CD4-positive, CD25-positive, alpha-beta regulatory T cell (primary cell): ENCODE measurements around the gene GK. TPM values are rescaled to one million over a fixed set of nuclear protein-coding genes. Genes with fewer than 3 reads are reported as not detected.
"Not testable (repeated sequence)": the region's sequence is repeated elsewhere in the genome, so short reads cannot be mapped to it uniquely, and the experiment has no call there.

ENCODE experiments used
- ATAC-seq, 2 donors: fragments of 150-1000 bp; cut with Tn5 transposase; one replicate each; pipeline ENCODE4 v1.10.0; 2021; ENCODE audit warnings: low read depth in 2 of 2, moderate number of reproducible peaks in 2 of 2, moderate library complexity in 1 of 2
- DNase-seq, 3 donors: peaks; one replicate each; pipeline versions ENCODE4 v3.0.0 to v3.0.0-alpha.2; 2012 to 2022; ENCODE audit warnings: mixed read lengths in 1 of 3
- H3K27ac ChIP-seq: one replicate; pipeline ENCODE4 v1.7.0; 2013; ENCODE audit warnings: mild to moderate bottlenecking, low read length; ENCODE audit not compliant: insufficient read depth, poor library complexity, severe bottlenecking
- H3K27me3 ChIP-seq: one replicate; pipeline ENCODE4 v1.7.0; 2013; ENCODE audit warnings: low read length; ENCODE audit not compliant: control insufficient read depth, insufficient read depth
- H3K36me3 ChIP-seq: one replicate; pipeline ENCODE4 v1.7.0; 2013; ENCODE audit warnings: mild to moderate bottlenecking, low read length, moderate library complexity; ENCODE audit not compliant: control insufficient read depth, insufficient read depth
- H3K4me1 ChIP-seq: 2 replicates; pipeline ENCODE4 v1.7.0; 2013; ENCODE audit warnings: mild to moderate bottlenecking, low read length; ENCODE audit not compliant: insufficient read depth, control insufficient read depth, poor library complexity, severe bottlenecking
- H3K4me3 ChIP-seq: one replicate; pipeline ENCODE4 v1.7.0; 2013; ENCODE audit warnings: low read depth, mild to moderate bottlenecking, low read length, moderate library complexity
- H3K9me3 ChIP-seq, 2 experiments: 1 replicate in 1 of 2; 2 replicates in 1 of 2; pipeline ENCODE4 v1.7.0; 2013; ENCODE audit warnings: low read length in 2 of 2, mild to moderate bottlenecking in 1 of 2, moderate library complexity in 1 of 2; ENCODE audit not compliant: control insufficient read depth in 2 of 2
- H3K27ac Mint-ChIP-seq, 3 donors: one replicate each; pipeline ENCODE4 v1.8.0; 2020 to 2022; ENCODE audit warnings: mild to moderate bottlenecking in 3 of 3, mixed read lengths in 3 of 3, moderate library complexity in 2 of 3
- H3K27me3 Mint-ChIP-seq: one replicate; pipeline ENCODE4 v1.8.0; 2022; ENCODE audit warnings: mild to moderate bottlenecking, mixed read lengths
- H3K36me3 Mint-ChIP-seq: one replicate; pipeline ENCODE4 v1.8.0; 2020; ENCODE audit warnings: mixed read lengths
- H3K4me1 Mint-ChIP-seq, 4 donors: one replicate each; pipeline ENCODE4 v1.8.0; 2020 to 2022; ENCODE audit warnings: mixed read lengths in 4 of 4, mild to moderate bottlenecking in 1 of 4
- H3K4me3 Mint-ChIP-seq, 4 donors: one replicate each; pipeline ENCODE4 v1.8.0; 2020 to 2022; ENCODE audit warnings: mild to moderate bottlenecking in 4 of 4, mixed read lengths in 4 of 4, moderate library complexity in 3 of 4
- H3K9me3 Mint-ChIP-seq, 7 donors: one replicate each; pipeline ENCODE4 v1.8.0; 2020 to 2022; ENCODE audit warnings: mixed read lengths in 7 of 7, mild to moderate bottlenecking in 3 of 7, moderate library complexity in 2 of 7
- polyA plus RNA-seq, 4 donors: library from polyadenylated mRNA; unstranded; fragments of 300-500 nt; fragmentation: Illumina TruSeq; gene quantifications; one replicate each; pipeline ENCODE4 v1.2.3, GENCODE V29; 2021
- total RNA-seq: library from RNA; stranded (reverse); gene quantifications from one replicate; pipeline ENCODE4 v1.2.3, GENCODE V29; 2022

The GK gene
- total and polyA plus RNA-seq, 5 donors from 2014 or later = 13.7 to 22.3 (median 19.4) TPM

- Mint-ChIP-seq H3K36me3 (no peaks in the 10 kb centered on the region), H3K27me3 (peaks cover 6% of the 10 kb centered on the region), H3K4me1 (no peaks in the 10 kb centered on the region), H3K9me3 (peaks cover 0 to 3% (median 0%) of the 10 kb centered on the region in 7 donors), H3K4me3 (no peak overlapping the region), H3K27ac (no peak overlapping the region)
- Histone ChIP-seq H3K27ac (no peak overlapping the region), H3K9me3 (no peaks in the 10 kb centered on the region), H3K4me3 (no peak overlapping the region), H3K27me3 (no peaks in the 10 kb centered on the region), H3K4me1 (no peaks in the 10 kb centered on the region), H3K36me3 (no peaks in the 10 kb centered on the region)
- DNase-seq (no peak), ATAC-seq (no peak)
Measured at GRCh38 chrX:30751497-30751896, 98.3 kb downstream of the GK start.

GRCh38 chrX:30762755-30763154, 109.5 kb downstream of the GK start:
- Histone ChIP-seq H3K36me3 (no peaks in the 10 kb centered on the region), H3K4me1 (no peaks in the 10 kb centered on the region), H3K4me3 (no peak overlapping the region), H3K27me3 (no peaks in the 10 kb centered on the region), H3K9me3 (no peaks in the 10 kb centered on the region), H3K27ac (no peak overlapping the region)
- H3K4me3 Mint-ChIP-seq = no peak overlapping the region
- no peaks in the 10 kb centered on the region for H3K36me3 Mint-ChIP-seq
- DNase-seq (peak in 1 of 3 donors; percentile 2), ATAC-seq (no peak)
- no peak overlapping the region for H3K27ac Mint-ChIP-seq
- no peaks in the 10 kb centered on the region for H3K27me3 Mint-ChIP-seq
- no peaks in the 10 kb centered on the region for H3K4me1 Mint-ChIP-seq
- H3K9me3 Mint-ChIP-seq = peaks cover 0 to 6% (median 0%) of the 10 kb centered on the region in 7 donors

- H3K4me3 Mint-ChIP-seq, ATAC-seq, DNase-seq: not testable (repeated sequence)
Measured at GRCh38 chrX:30773764-30774163, 120.5 kb downstream of the GK start.

GRCh38 chrX:30777575-30777974, 124.4 kb downstream of the GK start:
- H3K27ac Mint-ChIP-seq = no peak overlapping the region
- H3K4me1 ChIP-seq = no peaks in the 10 kb centered on the region
- no peaks in the 10 kb centered on the region for H3K27me3 ChIP-seq
- no peaks in the 10 kb centered on the region for H3K36me3 ChIP-seq
- no peaks in the 10 kb centered on the region for H3K36me3 Mint-ChIP-seq
- peaks cover 0 to 2% (median 0%) of the 10 kb centered on the region in 7 donors for H3K9me3 Mint-ChIP-seq
- no peaks in the 10 kb centered on the region for H3K9me3 ChIP-seq
- ATAC-seq (no peak), DNase-seq (no peak)
- H3K27me3 Mint-ChIP-seq = peaks cover 4% of the 10 kb centered on the region
- H3K27ac ChIP-seq = no peak overlapping the region
- no peak overlapping the region for H3K4me3 ChIP-seq
- H3K4me1 Mint-ChIP-seq = no peaks in the 10 kb centered on the region
- no peak overlapping the region for H3K4me3 Mint-ChIP-seq

More at GRCh38 chrX:30773764-30774163, 120.5 kb downstream of the GK start:
- not testable (repeated sequence) for H3K27ac Mint-ChIP-seq, H3K4me1 ChIP-seq, H3K36me3 Mint-ChIP-seq, H3K27me3 Mint-ChIP-seq, H3K27ac ChIP-seq, H3K27me3 ChIP-seq, H3K9me3 Mint-ChIP-seq, H3K9me3 ChIP-seq, H3K36me3 ChIP-seq, H3K4me1 Mint-ChIP-seq, H3K4me3 ChIP-seq

- H3K36me3 ChIP-seq = no peaks in the 10 kb centered on the region
- no peaks in the 10 kb centered on the region for H3K4me1 Mint-ChIP-seq
- no peaks in the 10 kb centered on the region for H3K4me1 ChIP-seq
- ATAC-seq (no peak), DNase-seq (no peak)
- no peaks in the 10 kb centered on the region for H3K9me3 ChIP-seq
- H3K36me3 Mint-ChIP-seq = no peaks in the 10 kb centered on the region
- no peak overlapping the region for H3K4me3 Mint-ChIP-seq
- H3K4me3 ChIP-seq = no peak overlapping the region
- H3K27me3 Mint-ChIP-seq = peaks cover 4% of the 10 kb centered on the region
- H3K27ac ChIP-seq = no peak overlapping the region
- no peaks in the 10 kb centered on the region for H3K27me3 ChIP-seq
- peaks cover 0 to 2% (median 0%) of the 10 kb centered on the region in 7 donors for H3K9me3 Mint-ChIP-seq
- H3K27ac Mint-ChIP-seq = no peak overlapping the region
Measured at GRCh38 chrX:30779453-30780030, 126.3 kb downstream of the GK start.

Other genes with a start within 250 kb of the GK start
- gene TASL, start 75.7 kb upstream of the GK start, total RNA-seq = 3.2 TPM
- 1 to 10 TPM; 2.2 to 5.0 (median 3.5) TPM for gene TASL, start 75.7 kb upstream of the GK start, polyA plus RNA-seq
- gene TAB3, start 235.8 kb downstream of the GK start, total RNA-seq = 33.5 TPM
- 1 to 10 TPM; 3.4 to 7.2 (median 6.2) TPM for gene TAB3, start 235.8 kb downstream of the GK start, polyA plus RNA-seq